K562 (cell line): ENCODE results near the gene TRIM27. TPM values are rescaled to one million over a fixed set of nuclear protein-coding genes. Genes with fewer than 3 reads are reported as not detected.

Source experiments
- ATF1 ChIP-seq, 2 experiments: fragments of 450-650 bp in 1 of 2; IDR thresholded peaks; 2 replicates each; pipeline ENCODE4 v1.6.1; 2016; ENCODE audit warnings: missing compliant biosample characterization in 1 of 2, missing genetic modification characterization in 1 of 2
- BCOR ChIP-seq: fragments of 450-650 bp; IDR thresholded peaks from 2 replicates; pipeline ENCODE4 v1.6.1; 2016
- CEBPB ChIP-seq: fragments of 450-650 bp; IDR thresholded peaks from 2 replicates; pipeline ENCODE4 v1.6.1; 2016; ENCODE audit warnings: missing genetic modification characterization, missing compliant biosample characterization
- DNMT1 ChIP-seq: fragments of 450-650 bp; IDR thresholded peaks from 2 replicates; pipeline ENCODE4 v1.6.1; 2016; ENCODE audit warnings: antibody characterized with exemption, mild to moderate bottlenecking
- HSF4 ChIP-seq: fragments of 250-450 bp; sonication (Bioruptor Pico); IDR thresholded peaks from 2 replicates; pipeline ENCODE4 v2.1.2; 2022; ENCODE audit warnings: mild to moderate bottlenecking, moderate library complexity, borderline replicate concordance
- MGA ChIP-seq: fragments of 450-650 bp; IDR thresholded peaks from 2 replicates; pipeline ENCODE4 v1.6.1; 2016; ENCODE audit warnings: mild to moderate bottlenecking, moderate library complexity
- MTA3 ChIP-seq: fragments of 450-650 bp; formaldehyde crosslinking; IDR thresholded peaks from 2 replicates; pipeline ENCODE4 v1.6.1; 2017; ENCODE audit warnings: mild to moderate bottlenecking, borderline replicate concordance
- MYNN ChIP-seq, 2 experiments: sonication (generic); formaldehyde crosslinking in 1 of 2; IDR thresholded peaks; 2 replicates each; pipeline versions ENCODE4 v1.5.0 to v1.6.1; 2016 to 2020; ENCODE audit warnings: antibody characterized with exemption in 1 of 2, missing genetic modification reagents in 1 of 2
- NCOA6 ChIP-seq: fragments of 450-650 bp; IDR thresholded peaks from 2 replicates; pipeline ENCODE4 v1.6.1; 2017; ENCODE audit warnings: mild to moderate bottlenecking
- PHTF2 ChIP-seq: fragments of 250-450 bp; sonication (Bioruptor Pico); IDR thresholded peaks from 2 replicates; pipeline ENCODE4 v1.5.0; 2021; ENCODE audit warnings: mild to moderate bottlenecking
- POLR2AphosphoS5 ChIP-seq: IDR thresholded peaks from 2 replicates; pipeline ENCODE4 v1.6.1; 2011; ENCODE audit warnings: mild to moderate bottlenecking, low read depth, low read length, moderate library complexity; ENCODE audit not compliant: control insufficient read depth, insufficient read depth
- SIRT6 ChIP-seq: IDR thresholded peaks from one replicate; pipeline ENCODE4 v1.6.1; 2012; ENCODE audit warnings: low read depth, mild to moderate bottlenecking, control low read depth, inconsistent platforms, low read length, moderate library complexity
- SRSF1 ChIP-seq: fragments of 200-400 bp; formaldehyde crosslinking; IDR thresholded peaks from 2 replicates; pipeline ENCODE4 v1.6.1; 2017; ENCODE audit warnings: mild to moderate bottlenecking, low read depth, low read length, moderate library complexity
- ZBTB33 ChIP-seq: sonication (generic); formaldehyde crosslinking; IDR thresholded peaks from 2 replicates; pipeline ENCODE4 v1.8.1; 2023; ENCODE audit warnings: mild to moderate bottlenecking, missing genetic modification reagents
- ZFX ChIP-seq: sonication (generic); formaldehyde crosslinking; IDR thresholded peaks from 2 replicates; pipeline ENCODE4 v1.8.0; 2022; ENCODE audit warnings: mild to moderate bottlenecking, missing genetic modification reagents, moderate library complexity
- ZNF79 ChIP-seq: fragments of 250-450 bp; sonication (Bioruptor Pico); IDR thresholded peaks from 2 replicates; pipeline ENCODE4 v1.4.0; 2020; ENCODE audit warnings: low read depth, mild to moderate bottlenecking, moderate library complexity
- polyA plus RNA-seq, 8 experiments: library from polyadenylated mRNA; depleted of rRNA in 4 of 8; stranded (reverse) in 5 of 8; unstranded in 3 of 8; fragments of >200 nt; fragmentation: Nextera tagmentation in 2 of 8; fragmentation: Illumina TruSeq in 1 of 8; extraction: Ambion mirVana in 2 of 8; extraction: Trizol in 1 of 8; gene quantifications; 2 replicates each; pipeline versions ENCODE4 v1.2.1 to v1.2.3, GENCODE V29; 2011 to 2014; ENCODE audit warnings: inconsistent platforms in 1 of 8, missing spikeins in 1 of 8
- total RNA-seq, 7 experiments: library from RNA; depleted of rRNA in 6 of 7; stranded (reverse); fragments of >200 nt in 6 of 7; fragmentation: Illumina TruSeq in 2 of 7; extraction: Trizol in 2 of 7; gene quantifications; 2 replicates each; pipeline versions ENCODE4 v1.2.1 to v1.2.3, GENCODE V29; 2011 to 2021; ENCODE audit warnings: low replicate concordance in 1 of 7

TRIM27 gene
- total and polyA plus RNA-seq, 9 of the 15 experiments (the other 6 are each of a cell fraction or from before 2014, with no cell fraction given), result 37.7 to 235 (median 122) TPM

GRCh38 chr6:28944412-28944865, 20.7 kb upstream of the TRIM27 start (continued):
- TF ChIP-seq NCOA6, result no peak
- no peak for TF ChIP-seq ZNF79 (CRISPR knock-in tag)
- TF ChIP-seq HSF4 (CRISPR knock-in tag), result no peak
- TF ChIP-seq SRSF1, result no peak
- no peak; the same call in 1 of the 2 replicates for TF ChIP-seq MGA
- TF ChIP-seq ZBTB33 (CRISPR knock-in tag), result no peak
- peak; percentile 65 for TF ChIP-seq CEBPB (tag)
- TF ChIP-seq PHTF2 (CRISPR knock-in tag), result no peak
- TF ChIP-seq ZFX (CRISPR knock-in tag), result peak; percentile 12; the same call in 1 of the 2 replicates
- no peak for TF ChIP-seq POLR2AphosphoS5
- no peak for TF ChIP-seq ATF1 (CRISPR knock-in tag; IDR thresholded peaks at IDR 0.05)
- peak; percentile 68 for TF ChIP-seq ATF1 (tag; IDR thresholded peaks at IDR 0.05)
- peak; percentile 52; the same call in 1 of the 2 replicates for TF ChIP-seq MYNN (IDR thresholded peaks at IDR 0.05)
- no peak for TF ChIP-seq MYNN (CRISPR knock-in tag; IDR thresholded peaks at IDR 0.05)
- peak; percentile 63; the same call in 1 of the 2 replicates for TF ChIP-seq BCOR
- TF ChIP-seq SIRT6, result no peak
- TF ChIP-seq DNMT1, result no peak
- TF ChIP-seq MTA3, result 0 out of 2 replicates have a peak, but pooled peaks have one; percentile 8
